NT2/D1 (cell line): ENCODE measurements around the gene PTX4.

Source experiments
- SUZ12 ChIP-seq: IDR thresholded peaks from 2 replicates; pipeline ENCODE4 v1.6.1; 2011; ENCODE audit not compliant: insufficient read length, insufficient read depth; ENCODE audit errors: extremely low read depth
- YY1 ChIP-seq: IDR thresholded peaks from 2 replicates; pipeline ENCODE4 v1.6.1; 2011; ENCODE audit not compliant: insufficient read length, insufficient read depth
- ZNF274 ChIP-seq: IDR thresholded peaks from 2 replicates; pipeline ENCODE4 v1.6.1; 2011; ENCODE audit warnings: mild to moderate bottlenecking, low read depth, low read length

DNA sequence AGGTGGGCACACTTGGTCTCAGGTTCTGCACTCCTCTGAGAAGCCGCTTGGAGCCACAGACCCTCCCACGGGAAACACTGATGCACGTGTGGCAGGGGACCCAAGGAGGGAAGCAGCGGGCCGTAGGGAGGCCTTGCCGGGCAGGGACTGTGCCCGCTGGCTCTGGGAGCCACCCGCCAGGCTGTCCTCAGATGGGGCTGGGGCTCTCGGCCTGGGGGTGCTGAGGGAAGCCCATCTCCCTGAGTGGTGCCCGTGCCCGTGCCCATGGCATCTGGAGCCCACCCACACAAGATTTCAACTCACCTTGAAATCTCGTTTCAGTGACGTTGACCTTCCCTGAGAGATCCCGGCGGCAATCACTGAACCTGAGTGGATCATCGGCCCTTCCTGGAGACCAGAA, 31.8 kb downstream of the PTX4 start:
- TF ChIP-seq YY1 = no peak
- no peak for TF ChIP-seq ZNF274
- no peak for TF ChIP-seq SUZ12
